Lung (tissue), 12 donors: ENCODE data around the gene AP1M2. TPM values are rescaled to one million over a fixed set of nuclear protein-coding genes. Genes with fewer than 3 reads are reported as not detected.

ENCODE experiments used
- ATAC-seq: fragments of 200-7000 bp; cut with Tn5 transposase; one replicate; pipeline ENCODE4 v1.9.1; 2020; ENCODE audit warnings: moderate number of reproducible peaks; ENCODE audit not compliant: insufficient read depth, low FRiP score
- DNase-seq, 3 donors: peaks; one replicate each; pipeline ENCODE4 v3.0.0-alpha.2; 2013 to 2017
- H3K27ac ChIP-seq, 2 donors: one replicate each; pipeline ENCODE4 v1.5.1; 2013; ENCODE audit warnings: mild to moderate bottlenecking in 2 of 2, moderate library complexity in 2 of 2, control low read depth in 1 of 2, inconsistent platforms in 1 of 2, low read depth in 1 of 2, low read length in 1 of 2
- H3K27me3 ChIP-seq, 3 donors: one replicate each; pipeline ENCODE4 v1.5.1; 2013; ENCODE audit warnings: low read length in 2 of 3; ENCODE audit not compliant: control insufficient read depth in 3 of 3, insufficient read depth in 3 of 3
- H3K36me3 ChIP-seq, 4 donors: one replicate each; pipeline ENCODE4 v1.5.1; 2013; ENCODE audit warnings: low read length in 4 of 4, mild to moderate bottlenecking in 1 of 4, moderate library complexity in 1 of 4; ENCODE audit not compliant: control insufficient read depth in 4 of 4, insufficient read depth in 4 of 4
- H3K4me1 ChIP-seq, 5 donors: one replicate each; pipeline ENCODE4 v1.5.1; 2013; ENCODE audit warnings: low read length in 5 of 5, mild to moderate bottlenecking in 2 of 5, moderate library complexity in 1 of 5; ENCODE audit not compliant: control insufficient read depth in 5 of 5, insufficient read depth in 5 of 5
- H3K4me3 ChIP-seq: one replicate; pipeline ENCODE4 v1.5.1; 2013; ENCODE audit warnings: mild to moderate bottlenecking, control low read depth, moderate library complexity
- H3K9ac ChIP-seq, 2 donors: one replicate each; pipeline ENCODE4 v1.5.1; 2013; ENCODE audit warnings: low read length in 2 of 2, control low read depth in 1 of 2; ENCODE audit not compliant: insufficient read depth in 1 of 2
- H3K9me3 ChIP-seq, 4 donors: one replicate each; pipeline ENCODE4 v1.5.1; 2013; ENCODE audit warnings: low read length in 3 of 4, mild to moderate bottlenecking in 1 of 4, moderate library complexity in 1 of 4; ENCODE audit not compliant: control insufficient read depth in 4 of 4, insufficient read depth in 3 of 4
- CTCF ChIP-seq: IDR thresholded peaks from 2 replicates; pipeline ENCODE4 v1.5.1; 2012; ENCODE audit warnings: mild to moderate bottlenecking; ENCODE audit errors: control extremely low read depth, extremely low read depth
- WGBS, 2 donors: extraction: QIAGEN DNeasy Blood & Tissue Kit; methylation state at CpG; one replicate each; pipeline ENCODE4 v1.1.7; 2013; 5-methylcytosine and 5-hydroxymethylcytosine counted together
- polyA plus RNA-seq, 2 donors: library from polyadenylated mRNA; stranded (reverse); fragments of 200-250 nt; gene quantifications; one replicate each; pipeline ENCODE4 v1.2.1, GENCODE V29; 2013
- total RNA-seq, 2 donors: library from RNA; depleted of rRNA in 1 of 2; stranded (reverse); fragments of >200 nt in 1 of 2; gene quantifications; one replicate each; pipeline ENCODE4 v1.2.1, GENCODE V29; 2014 to 2021
- donor health status: control.
- donor health status: control.
- donor health status: Bipolar disorder and iron deficiency.
- donor health status: healthy.
- donor health status: DM: yes; HTN: yes; CAD: no.

AP1M2 gene
- total and polyA plus RNA-seq, 4 donors, result 31.6 to 70.9 (median 48.9) TPM

GRCh38 chr19:10604460-10604980 is 17.4 kb upstream of the AP1M2 start:
- Histone ChIP-seq H3K27me3 (no peaks in the 10 kb centered on the region), H3K9me3 (peaks cover 0 to 2% (median 0%) of the 10 kb centered on the region in 4 donors), H3K4me3 (no peak overlapping the region), H3K36me3 (peaks cover 0 to 6% (median 0%) of the 10 kb centered on the region in 4 donors), H3K9ac (no peak overlapping the region), H3K27ac (peak overlapping the region; percentile 93 to 99), H3K4me1 (peaks cover 2 to 14% (median 4%) of the 10 kb centered on the region in 5 donors)
- ATAC-seq, result no peak
- DNase-seq, result no peak
- TF ChIP-seq CTCF, result no peak
- 21 to 40% methylated on average over 9 of the region's 9 CpGs for WGBS, 2 donors

GRCh38 chr19:10603873-10604459 is 16.9 kb upstream of the AP1M2 start:
- Histone ChIP-seq H3K27me3 (no peaks in the 10 kb centered on the region), H3K27ac (peak overlapping the region; percentile 93 to 99), H3K4me1 (peaks cover 2 to 14% (median 4%) of the 10 kb centered on the region in 5 donors), H3K36me3 (peaks cover 0 to 6% (median 0%) of the 10 kb centered on the region in 4 donors), H3K9ac (peak overlapping the region; percentile 6 to 73), H3K4me3 (peak overlapping the region; percentile 16), H3K9me3 (peaks cover 0 to 2% (median 0%) of the 10 kb centered on the region in 4 donors)
- 8 to 15% methylated on average over 9 of the region's 9 CpGs for WGBS, 2 donors
- no peak for TF ChIP-seq CTCF
- DNase-seq (peak in 2 of 3 donors; percentile 34 to 50), ATAC-seq (no peak)

- peaks cover 0 to 6% (median 0%) of the 10 kb centered on the region in 4 donors for H3K36me3 ChIP-seq
- no peak for ATAC-seq
These were observed 16.2 kb upstream of the AP1M2 start for GRCh38 chr19:10603084-10603872.

More at GRCh38 chr19:10603084-10603872, 16.2 kb upstream of the AP1M2 start:
- Histone ChIP-seq H3K4me3 (peak overlapping the region; percentile 97), H3K27ac (peak overlapping the region; percentile 93 to 99), H3K4me1 (peaks cover 2 to 14% (median 4%) of the 10 kb centered on the region in 5 donors), H3K9ac (peak overlapping the region; percentile 73 to 88), H3K9me3 (peaks cover 0 to 2% (median 0%) of the 10 kb centered on the region in 4 donors), H3K27me3 (no peaks in the 10 kb centered on the region)
- peak; percentile 62 to 78 (median 73) for DNase-seq
- no peak for TF ChIP-seq CTCF
- WGBS, 2 donors, result 5 to 6% methylated on average over 19 of the region's 19 CpGs
